ENCODE measurements around the gene AMOTL2. TPM values are rescaled to one million over a fixed set of nuclear protein-coding genes. Genes with fewer than 3 reads are reported as not detected.

The AMOTL2 gene
- total RNA-seq, 1 donor from 2014 or later = 79.2 TPM

- Mint-ChIP-seq H3K4me3 (no peak overlapping the region), H3K27me3 (no peaks in the 10 kb centered on the region), H3K36me3 (peaks cover 5% of the 10 kb centered on the region), H3K27ac (no peak overlapping the region), H3K9me3 (peaks cover 25% of the 10 kb centered on the region), H3K4me1 (ENCODE audit: unreplicated experiment) (peaks cover 19% of the 10 kb centered on the region)
- TF ChIP-seq CTCF (conservative IDR thresholded peaks at IDR 0.05) = no peak
- DNase-seq (ENCODE audit: extremely low spot score, unreplicated experiment) = no peak
Observed at GRCh38 chr3:134345202-134345601, 29.0 kb downstream of the AMOTL2 start.

GRCh38 chr3:134344560-134344959 is 29.7 kb downstream of the AMOTL2 start:
- peaks cover 5% of the 10 kb centered on the region for H3K36me3 Mint-ChIP-seq
- TF ChIP-seq CTCF (conservative IDR thresholded peaks at IDR 0.05) = no peak
- peaks cover 25% of the 10 kb centered on the region for H3K9me3 Mint-ChIP-seq
- H3K27ac Mint-ChIP-seq = no peak overlapping the region
- H3K4me1 Mint-ChIP-seq (ENCODE audit: unreplicated experiment) = peaks cover 23% of the 10 kb centered on the region
- no peaks in the 10 kb centered on the region for H3K27me3 Mint-ChIP-seq
- no peak overlapping the region for H3K4me3 Mint-ChIP-seq
- no peak for DNase-seq (ENCODE audit: extremely low spot score, unreplicated experiment)

GRCh38 chr3:134342259-134342658 is 32.0 kb downstream of the AMOTL2 start:
- Mint-ChIP-seq H3K27ac (no peak overlapping the region), H3K27me3 (no peaks in the 10 kb centered on the region), H3K9me3 (peaks cover 20% of the 10 kb centered on the region), H3K4me1 (ENCODE audit: unreplicated experiment) (peaks cover 23% of the 10 kb centered on the region), H3K4me3 (no peak overlapping the region), H3K36me3 (peaks cover 5% of the 10 kb centered on the region)
- DNase-seq (ENCODE audit: extremely low spot score, unreplicated experiment) = no peak
- TF ChIP-seq CTCF (conservative IDR thresholded peaks at IDR 0.05) = no peak

- H3K27ac Mint-ChIP-seq = peak overlapping the region; percentile 51
- no peaks in the 10 kb centered on the region for H3K36me3 Mint-ChIP-seq
- no peak overlapping the region for H3K4me3 Mint-ChIP-seq
- no peak for DNase-seq (ENCODE audit: extremely low spot score, unreplicated experiment)
- no peak for TF ChIP-seq CTCF (conservative IDR thresholded peaks at IDR 0.05)
- peaks cover 23% of the 10 kb centered on the region for H3K4me1 Mint-ChIP-seq (ENCODE audit: unreplicated experiment)
- H3K27me3 Mint-ChIP-seq = no peaks in the 10 kb centered on the region
- H3K9me3 Mint-ChIP-seq = peaks cover 13% of the 10 kb centered on the region
Observed at GRCh38 chr3:134341389-134341788, 32.9 kb downstream of the AMOTL2 start.

GRCh38 chr3:134340982-134341365 is 33.3 kb downstream of the AMOTL2 start:
- Mint-ChIP-seq H3K9me3 (peaks cover 11% of the 10 kb centered on the region), H3K4me3 (no peak overlapping the region), H3K27ac (no peak overlapping the region), H3K27me3 (no peaks in the 10 kb centered on the region), H3K4me1 (ENCODE audit: unreplicated experiment) (peaks cover 27% of the 10 kb centered on the region), H3K36me3 (no peaks in the 10 kb centered on the region)
- no peak for DNase-seq (ENCODE audit: extremely low spot score, unreplicated experiment)
- no peak for TF ChIP-seq CTCF (conservative IDR thresholded peaks at IDR 0.05)

Data from type B pancreatic cell (in vitro differentiated cells).